Smooth muscle cell of the umbilical artery (primary cell): ENCODE data around the gene SNX15. TPM values are rescaled to one million over a fixed set of nuclear protein-coding genes. Genes with fewer than 3 reads are reported as not detected.

Experiments
- total RNA-seq: library from RNA; depleted of rRNA; stranded (reverse); fragments of >200 nt; gene quantifications from 2 replicates; pipeline ENCODE4 v1.2.3, GENCODE V29; 2014

SNX15 gene, protein sequence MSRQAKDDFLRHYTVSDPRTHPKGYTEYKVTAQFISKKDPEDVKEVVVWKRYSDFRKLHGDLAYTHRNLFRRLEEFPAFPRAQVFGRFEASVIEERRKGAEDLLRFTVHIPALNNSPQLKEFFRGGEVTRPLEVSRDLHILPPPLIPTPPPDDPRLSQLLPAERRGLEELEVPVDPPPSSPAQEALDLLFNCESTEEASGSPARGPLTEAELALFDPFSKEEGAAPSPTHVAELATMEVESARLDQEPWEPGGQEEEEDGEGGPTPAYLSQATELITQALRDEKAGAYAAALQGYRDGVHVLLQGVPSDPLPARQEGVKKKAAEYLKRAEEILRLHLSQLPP
- total RNA-seq, result 3.0 and 10.7 TPM in 2 replicates

GRCh38 chr11:65027213-65028067, at the start of gene SNX15:
Gene SNX15, plus strand, starts transcription at chr11:65027439. Its CDS starts 99 bp downstream, at chr11:65027538.

GRCh38 chr11:64996710-64997380, 30.4 kb upstream of the SNX15 start, which contains the start of gene BATF2:
Gene BATF2, minus strand, starts transcription at chr11:64996971. Its CDS starts 57 bp downstream, at chr11:64996914.

GRCh38 chr11:65013888-65014725, 13.1 kb upstream of the SNX15 start, which contains the start of gene ARL2:
Gene ARL2, plus strand, starts transcription at chr11:65014160. Its CDS starts 48 bp downstream, at chr11:65014208.

DNA sequence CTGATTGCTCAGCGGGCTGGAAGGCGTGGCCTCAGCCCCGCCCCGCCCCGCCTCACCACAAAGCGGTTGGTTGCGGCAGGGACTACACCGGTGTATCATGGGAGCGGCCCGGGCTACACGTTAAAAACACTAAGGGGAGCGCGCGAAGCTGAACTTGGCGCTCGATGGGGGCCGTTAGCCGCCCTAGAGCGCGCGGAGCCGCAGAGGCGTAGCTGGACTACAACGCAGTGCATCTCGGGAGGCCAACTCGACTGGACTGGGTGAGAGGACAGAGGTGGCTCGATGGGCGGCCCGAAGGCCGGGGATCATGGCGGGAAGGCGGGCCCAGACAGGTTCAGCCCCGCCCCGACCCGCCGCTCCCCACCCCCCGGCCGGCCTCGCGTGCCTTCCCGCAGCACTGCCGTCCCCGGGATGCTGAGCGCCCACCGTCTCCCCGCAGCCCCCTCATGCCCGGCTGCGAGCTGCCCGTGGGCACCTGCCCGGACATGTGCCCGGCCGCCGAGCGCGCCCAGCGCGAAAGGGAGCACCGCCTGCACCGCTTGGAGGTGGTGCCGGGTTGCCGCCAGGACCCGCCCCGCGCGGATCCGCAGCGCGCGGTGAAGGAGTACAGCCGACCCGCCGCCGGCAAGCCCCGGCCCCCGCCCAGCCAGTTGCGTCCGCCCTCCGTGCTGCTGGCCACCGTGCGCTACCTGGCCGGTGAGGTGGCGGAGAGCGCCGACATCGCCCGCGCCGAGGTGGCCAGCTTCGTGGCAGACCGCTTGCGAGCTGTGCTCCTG, 13.8 kb downstream of the SNX15 start, which contains the start of gene SAC3D1:
Gene SAC3D1 (plus strand): TSS at position 364 of the 776 bp plus-strand sequence. CDS start 83 bp downstream, at position 447.

DNA sequence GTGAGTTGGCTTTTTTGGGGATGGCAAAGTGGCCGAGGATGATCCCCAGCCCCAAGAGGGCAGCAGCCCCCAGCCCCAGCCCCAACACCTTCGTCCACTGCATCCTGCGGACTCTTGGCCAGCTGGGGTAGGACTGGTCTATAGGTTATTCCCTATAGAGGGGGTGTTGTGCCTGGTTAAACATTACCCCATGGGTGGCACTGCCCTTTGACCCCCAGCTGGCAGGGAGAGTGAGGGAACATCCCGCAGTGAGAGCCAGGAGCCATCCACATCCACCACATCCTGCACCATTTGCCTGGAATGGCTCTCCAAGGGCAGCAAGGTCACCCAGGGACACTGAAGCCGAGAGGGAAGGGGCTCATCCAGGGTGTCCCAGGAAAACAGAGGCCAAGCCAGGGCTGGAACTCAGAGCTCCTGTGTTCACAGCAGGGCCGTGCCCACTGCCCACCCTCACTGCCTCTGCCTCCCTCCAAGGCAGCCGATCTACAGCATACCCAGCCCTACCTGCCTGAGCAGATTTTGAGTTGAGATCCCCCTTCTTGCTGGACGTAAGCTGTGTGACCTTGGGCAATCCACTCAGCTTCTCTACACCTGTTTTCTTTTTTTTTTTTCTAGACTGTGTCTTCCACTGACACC, 31.3 kb downstream of the SNX15 start, which contains the start of gene NAALADL1:
Gene NAALADL1 (minus strand): TSS at position 135 of the 636 bp plus-strand sequence. CDS start 32 bp downstream, at position 103.

DNA sequence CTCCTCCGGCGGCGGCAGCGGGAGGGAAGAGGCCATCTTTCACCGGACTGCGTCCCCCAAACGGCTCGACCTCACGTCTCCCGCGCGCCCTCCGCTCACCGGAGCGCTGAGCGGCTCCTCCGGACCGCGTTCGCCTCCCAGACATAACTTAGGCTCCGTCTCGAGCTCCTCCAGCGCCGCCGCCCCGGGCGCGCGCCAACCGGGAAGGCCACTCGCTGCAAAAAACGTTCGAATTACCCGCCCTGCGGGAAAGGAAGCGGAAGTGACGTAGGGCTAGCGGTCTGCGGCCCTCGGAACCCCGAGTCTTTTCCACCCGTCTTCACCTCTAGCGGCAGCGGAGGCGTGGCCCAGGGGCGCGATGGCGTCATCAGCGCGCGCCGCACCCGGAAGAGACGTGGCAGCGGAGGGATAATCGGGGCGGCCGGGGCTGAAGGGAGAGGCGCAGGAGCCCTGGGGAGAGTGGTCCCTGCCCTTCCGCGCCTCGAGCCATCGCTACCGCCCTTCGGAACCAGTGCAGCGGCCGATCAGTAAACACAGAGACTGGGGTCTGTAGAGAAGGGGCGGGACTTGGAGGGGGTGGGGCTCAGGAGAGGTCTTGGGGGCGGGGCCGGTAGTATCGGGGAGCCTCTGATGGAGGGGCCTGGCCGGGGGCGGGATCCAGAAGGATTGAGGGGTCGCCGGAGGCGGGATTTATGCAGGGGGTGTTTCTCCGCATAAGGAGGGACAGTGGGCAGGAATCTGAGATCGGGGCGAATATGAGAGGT, 56.8 kb downstream of the SNX15 start, which contains the start of the genes CDCA5 and ZFPL1:
Gene CDCA5 (minus strand): TSS at position 207 of the 764 bp plus-strand sequence. CDS start 62 bp downstream, at position 145.
Gene ZFPL1 (plus strand): TSS at position 389 of the 764 bp plus-strand sequence. CDS start 477 bp downstream, outside the sequence.

Other genes with a start within 250 kb of the SNX15 start
- gene SF1, start 248.9 kb upstream of the SNX15 start, total RNA-seq, result 72.2 and 125 TPM in 2 replicates
- 11.0 and 19.2 TPM in 2 replicates for gene MAP4K2, start 224.2 kb upstream of the SNX15 start, total RNA-seq
- gene MEN1, start 216.9 kb upstream of the SNX15 start, total RNA-seq, result 13.4 and 34.0 TPM in 2 replicates
- gene CDC42BPG, start 182.8 kb upstream of the SNX15 start, total RNA-seq, result under 0.01 and 0.32 TPM in 2 replicates
- gene EHD1, start 148.8 kb upstream of the SNX15 start, total RNA-seq, result 40.4 and 211 TPM in 2 replicates
- 12.5 and 14.9 TPM in 2 replicates for gene ATG2A, start 110.2 kb upstream of the SNX15 start, total RNA-seq
- 16.0 and 21.0 TPM in 2 replicates for gene PPP2R5B, start 102.8 kb upstream of the SNX15 start, total RNA-seq
- gene GPHA2, start 91.5 kb upstream of the SNX15 start, total RNA-seq, result not detected in 2 replicates
- gene MAJIN, start 55.3 kb upstream of the SNX15 start, total RNA-seq, result under 0.01 TPM in 1 of 2 replicates, not detected in the other
- under 0.01 and 0.51 TPM in 2 replicates for gene BATF2, start 30.5 kb upstream of the SNX15 start, total RNA-seq
- gene ARL2, start 13.3 kb upstream of the SNX15 start, total RNA-seq, result 73.7 and 76.6 TPM in 2 replicates
- 6.9 and 7.1 TPM in 2 replicates for gene SAC3D1, start 13.8 kb downstream of the SNX15 start, total RNA-seq
- 17.3 and 19.9 TPM in 2 replicates for gene NAALADL1, start 31.1 kb downstream of the SNX15 start, total RNA-seq
- 1.8 and 6.0 TPM in 2 replicates for gene CDCA5, start 56.6 kb downstream of the SNX15 start, total RNA-seq
- gene ZFPL1, start 56.8 kb downstream of the SNX15 start, total RNA-seq, result 23.5 and 33.7 TPM in 2 replicates
- gene VPS51, start 68.8 kb downstream of the SNX15 start, total RNA-seq, result 108 and 163 TPM in 2 replicates
- 12.2 and 17.0 TPM in 2 replicates for gene TM7SF2, start 84.4 kb downstream of the SNX15 start, total RNA-seq
- 6.5 and 7.3 TPM in 2 replicates for gene ZNHIT2, start 90.3 kb downstream of the SNX15 start, total RNA-seq
- gene FAU, start 94.7 kb downstream of the SNX15 start, total RNA-seq, result 104 and 213 TPM in 2 replicates
- 44.0 and 47.2 TPM in 2 replicates for gene MRPL49, start 94.9 kb downstream of the SNX15 start, total RNA-seq
- gene SYVN1, start 107.1 kb downstream of the SNX15 start, total RNA-seq, result 25.2 and 38.0 TPM in 2 replicates
- gene SPDYC, start 142.8 kb downstream of the SNX15 start, total RNA-seq, result not detected in 2 replicates
- gene CAPN1, start 154.5 kb downstream of the SNX15 start, total RNA-seq, result 52.6 and 180 TPM in 2 replicates
- gene POLA2, start 234.5 kb downstream of the SNX15 start, total RNA-seq, result 1.5 and 7.9 TPM in 2 replicates